Prostate gland (tissue), 2 donors: ENCODE measurements around the gene PAPOLB. TPM values are rescaled to one million over a fixed set of nuclear protein-coding genes. Genes with fewer than 3 reads are reported as not detected.
"Not testable (repeated sequence)": the region's sequence is repeated elsewhere in the genome, so short reads cannot be mapped to it uniquely, and the experiment has no call there.

Source experiments
- DNase-seq: peaks from one replicate; pipeline ENCODE4 v3.0.0-alpha.2; 2019; ENCODE audit warnings: low spot score
- H3K27ac ChIP-seq, 2 donors: fragments of 200-600 bp; sonication (generic); 2 replicates each; pipeline ENCODE4 v1.5.1; 2017 to 2019
- H3K27me3 ChIP-seq: fragments of 200-600 bp; sonication (generic); replicated peaks from 2 replicates; pipeline ENCODE4 v1.5.1; 2019; ENCODE audit not compliant: insufficient read depth
- H3K36me3 ChIP-seq, 2 donors: fragments of 200-600 bp; sonication (generic); 1 replicate in 1 of 2; 2 replicates in 1 of 2; pipeline versions ENCODE4 v1.5.1 to v1.8.1; 2017 to 2019
- H3K4me1 ChIP-seq: fragments of 200-600 bp; sonication (generic); replicated peaks from 2 replicates; pipeline ENCODE4 v1.5.1; 2019
- H3K4me3 ChIP-seq, 2 donors: fragments of 200-600 bp; sonication (generic); 2 replicates each; pipeline ENCODE4 v1.5.1; 2017 to 2019
- H3K9me3 ChIP-seq: fragments of 200-600 bp; sonication (generic); 2 replicates; pipeline ENCODE4 v1.5.1; 2017
- POLR2A ChIP-seq: fragments of 450-650 bp; IDR thresholded peaks from one replicate; pipeline ENCODE4 v1.6.1; 2016; ENCODE audit warnings: antibody characterized with exemption, mild to moderate bottlenecking
- POLR2AphosphoS5 ChIP-seq: sonication (generic); formaldehyde crosslinking; IDR thresholded peaks from one replicate; pipeline ENCODE4 v1.6.1; 2017; ENCODE audit warnings: antibody characterized with exemption
- WGBS: methylation state at CpG from one replicate; pipeline ENCODE4 v1.1.5; 2018; 5-methylcytosine and 5-hydroxymethylcytosine counted together
- intact Hi-C: fragments of 100-400 bp; cut with DNase I; formaldehyde crosslinking; loops from one replicate; pipeline ENCODE4 v1.14.2; 2022
- total RNA-seq, 2 donors: library from RNA; depleted of rRNA; stranded (reverse); fragments of >200 nt; gene quantifications; one replicate each; pipeline ENCODE4 v1.1.0, GENCODE V29; 2016
- TF ChIP-seq, protein P1 (sequence below), 4 experiments: fragments of 200-600 bp in 2 of 4; fragments of 450-650 bp in 2 of 4; sonication (generic) in 2 of 4; IDR thresholded peaks; 1 replicate in 3 of 4; 2 replicates in 1 of 4; pipeline ENCODE4 v1.5.1; 2016 to 2019; ENCODE audit warnings: antibody characterized with exemption in 4 of 4, mild to moderate bottlenecking in 2 of 4, moderate library complexity in 2 of 4

The PAPOLB gene
- total RNA-seq, 2 donors from 2014 or later, result 4.7 TPM; not detected in 1

GRCh38 chr7:4895766-4896165, 33.9 kb upstream of the PAPOLB start:
- H3K4me1 ChIP-seq, result no peaks in the 10 kb centered on the region
- H3K27ac ChIP-seq, result no peak overlapping the region
- no peaks in the 10 kb centered on the region for H3K27me3 ChIP-seq
- WGBS, result 86% methylated on average over 11 of the region's 11 CpGs
- no peaks in the 10 kb centered on the region for H3K36me3 ChIP-seq
- intact Hi-C loops, result no loop called here
- TF ChIP-seq POLR2A (no peak), POLR2AphosphoS5 (no peak)
- TF ChIP-seq, protein P1, sequence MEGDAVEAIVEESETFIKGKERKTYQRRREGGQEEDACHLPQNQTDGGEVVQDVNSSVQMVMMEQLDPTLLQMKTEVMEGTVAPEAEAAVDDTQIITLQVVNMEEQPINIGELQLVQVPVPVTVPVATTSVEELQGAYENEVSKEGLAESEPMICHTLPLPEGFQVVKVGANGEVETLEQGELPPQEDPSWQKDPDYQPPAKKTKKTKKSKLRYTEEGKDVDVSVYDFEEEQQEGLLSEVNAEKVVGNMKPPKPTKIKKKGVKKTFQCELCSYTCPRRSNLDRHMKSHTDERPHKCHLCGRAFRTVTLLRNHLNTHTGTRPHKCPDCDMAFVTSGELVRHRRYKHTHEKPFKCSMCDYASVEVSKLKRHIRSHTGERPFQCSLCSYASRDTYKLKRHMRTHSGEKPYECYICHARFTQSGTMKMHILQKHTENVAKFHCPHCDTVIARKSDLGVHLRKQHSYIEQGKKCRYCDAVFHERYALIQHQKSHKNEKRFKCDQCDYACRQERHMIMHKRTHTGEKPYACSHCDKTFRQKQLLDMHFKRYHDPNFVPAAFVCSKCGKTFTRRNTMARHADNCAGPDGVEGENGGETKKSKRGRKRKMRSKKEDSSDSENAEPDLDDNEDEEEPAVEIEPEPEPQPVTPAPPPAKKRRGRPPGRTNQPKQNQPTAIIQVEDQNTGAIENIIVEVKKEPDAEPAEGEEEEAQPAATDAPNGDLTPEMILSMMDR (IDR thresholded peaks at IDR 0.05), result no peak
- DNase-seq, result no peak
- H3K4me3 ChIP-seq, result no peak overlapping the region
- H3K9me3 ChIP-seq, result no peaks in the 10 kb centered on the region

- no peak overlapping the region for H3K27ac ChIP-seq
- intact Hi-C loops, result no loop called here
- 94% methylated on average over 9 of the region's 9 CpGs for WGBS
- no peaks in the 10 kb centered on the region for H3K9me3 ChIP-seq
- DNase-seq, result no peak
- TF ChIP-seq POLR2A (no peak), POLR2AphosphoS5 (no peak)
- TF ChIP-seq, protein P1 (IDR thresholded peaks at IDR 0.05), result no peak
- no peaks in the 10 kb centered on the region for H3K4me1 ChIP-seq
- no peaks in the 10 kb centered on the region for H3K27me3 ChIP-seq
- no peak overlapping the region for H3K4me3 ChIP-seq
- no peaks in the 10 kb centered on the region for H3K36me3 ChIP-seq
Measured at GRCh38 chr7:4894482-4894881, 32.7 kb upstream of the PAPOLB start.

DNA sequence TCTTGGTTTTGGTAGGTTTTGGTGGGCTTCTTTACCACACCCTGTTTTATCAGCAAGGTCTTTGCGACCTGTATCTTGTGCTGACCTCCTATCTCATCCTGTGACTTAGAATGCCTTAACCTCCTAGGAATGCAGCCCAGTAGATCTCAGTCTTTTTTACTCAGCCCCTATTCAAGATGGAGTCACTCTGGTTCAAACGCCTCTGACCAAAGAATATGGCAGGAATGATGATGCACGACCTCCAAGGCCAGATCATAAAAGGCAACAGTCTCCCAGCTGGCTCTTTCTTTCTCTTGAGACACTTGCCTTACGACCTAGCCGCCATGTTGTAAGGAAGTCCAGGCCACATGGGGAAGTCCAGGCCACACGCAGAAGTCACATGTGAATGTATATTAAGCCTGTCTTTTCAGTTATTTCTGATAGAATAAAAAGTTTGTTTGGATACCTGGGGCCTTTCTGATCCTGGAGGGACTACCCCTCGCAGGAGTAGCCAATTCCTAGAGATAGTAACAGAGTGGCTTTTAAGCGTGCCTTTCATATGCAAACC, 32.2 kb upstream of the PAPOLB start:
- Histone ChIP-seq H3K27me3 (no peaks in the 10 kb centered on the region), H3K4me1 (no peaks in the 10 kb centered on the region), H3K9me3 (no peaks in the 10 kb centered on the region), H3K36me3 (no peaks in the 10 kb centered on the region), H3K4me3 (no peak overlapping the region), H3K27ac (no peak overlapping the region)
- DNase-seq, result no peak
- 84% methylated on average over 8 of the region's 8 CpGs for WGBS
- no peak for TF ChIP-seq POLR2A
- TF ChIP-seq, protein P1 (IDR thresholded peaks at IDR 0.05), result no peak
- TF ChIP-seq POLR2AphosphoS5, result no peak
- intact Hi-C loops, result no loop called here

- H3K9me3 ChIP-seq, H3K27me3 ChIP-seq, H3K27ac ChIP-seq, H3K36me3 ChIP-seq, DNase-seq, H3K4me1 ChIP-seq, intact Hi-C loops, H3K4me3 ChIP-seq: not testable (repeated sequence)
- 84% methylated on average over 4 of the region's 4 CpGs for WGBS
Measured at GRCh38 chr7:4893188-4893587, 31.4 kb upstream of the PAPOLB start.

DNA sequence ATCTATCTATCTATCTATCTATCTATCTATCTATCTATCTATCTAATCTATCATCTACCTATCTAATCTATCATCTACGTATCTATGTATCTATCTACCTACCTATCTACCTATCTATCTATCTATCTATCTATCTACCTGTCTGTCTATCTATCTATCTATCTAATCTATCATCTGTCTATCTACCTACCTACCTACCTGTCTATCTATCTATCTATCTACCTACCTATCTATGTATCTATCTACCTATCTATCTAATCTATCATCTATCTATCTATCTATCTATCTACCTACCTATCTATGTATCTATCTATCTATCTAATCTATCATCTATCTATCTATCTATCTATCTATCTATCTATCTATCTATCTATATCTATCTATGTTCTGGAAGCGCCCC, 29.7 kb upstream of the PAPOLB start:
- intact Hi-C loops, H3K27ac ChIP-seq, DNase-seq, H3K27me3 ChIP-seq, H3K9me3 ChIP-seq, H3K4me1 ChIP-seq, H3K36me3 ChIP-seq, H3K4me3 ChIP-seq: not testable (repeated sequence)
- 90% methylated on average over 2 of the region's 2 CpGs for WGBS

- Histone ChIP-seq H3K4me1 (no peaks in the 10 kb centered on the region), H3K27ac (no peak overlapping the region), H3K36me3 (no peaks in the 10 kb centered on the region), H3K4me3 (no peak overlapping the region), H3K9me3 (no peaks in the 10 kb centered on the region), H3K27me3 (no peaks in the 10 kb centered on the region)
- intact Hi-C loops, result loop anchor here (10.0 kb wide), 1 partner anchor 55 kb away; no protein-coding TSS in a partner anchor
- 57% methylated on average over 1 of the region's 1 CpG for WGBS
- TF ChIP-seq POLR2AphosphoS5, result no peak
- TF ChIP-seq, protein P1 (IDR thresholded peaks at IDR 0.05), result no peak
- no peak for TF ChIP-seq POLR2A
- DNase-seq, result no peak
Measured at GRCh38 chr7:4889682-4890081, 27.9 kb upstream of the PAPOLB start.
